HG02678 (cell line): ENCODE data around the gene PPP2R5C.
A peak's percentile ranks its signal among the peaks of the same experiment; 100 is the strongest.
"Not testable (repeated sequence)": the region's sequence is repeated elsewhere in the genome, so short reads cannot be mapped to it uniquely, and the experiment has no call there.

Experiments used
- ATAC-seq: cut with Tn5 transposase; IDR thresholded peaks from one replicate; pipeline ENCODE4 v1.9.1; 2021; ENCODE audit warnings: mild to moderate bottlenecking, moderate library complexity; ENCODE audit not compliant: unreplicated experiment

Gene PPP2R5C

DNA sequence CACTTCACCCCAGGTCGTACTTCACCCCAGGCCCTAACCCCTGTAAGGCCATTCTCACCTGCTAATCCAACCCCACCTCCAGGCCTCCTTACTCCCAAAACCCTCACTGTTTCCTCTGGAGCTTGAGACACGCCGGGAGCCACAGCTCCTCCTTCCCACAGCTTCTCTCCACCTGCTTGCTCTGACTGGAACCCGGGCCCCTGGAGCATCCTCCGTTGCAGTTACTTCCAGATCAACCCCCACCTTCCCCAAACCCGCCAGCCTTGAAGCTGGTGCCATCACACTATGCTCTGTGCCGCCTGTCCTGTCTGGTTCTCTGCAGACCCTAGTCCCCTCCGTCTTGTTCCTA lies 34.6 kb upstream of the PPP2R5C start:
- no peak for ATAC-seq

- no peak for ATAC-seq
These were observed 33.7 kb upstream of the PPP2R5C start for GRCh38 chr14:101727611-101728366.

DNA sequence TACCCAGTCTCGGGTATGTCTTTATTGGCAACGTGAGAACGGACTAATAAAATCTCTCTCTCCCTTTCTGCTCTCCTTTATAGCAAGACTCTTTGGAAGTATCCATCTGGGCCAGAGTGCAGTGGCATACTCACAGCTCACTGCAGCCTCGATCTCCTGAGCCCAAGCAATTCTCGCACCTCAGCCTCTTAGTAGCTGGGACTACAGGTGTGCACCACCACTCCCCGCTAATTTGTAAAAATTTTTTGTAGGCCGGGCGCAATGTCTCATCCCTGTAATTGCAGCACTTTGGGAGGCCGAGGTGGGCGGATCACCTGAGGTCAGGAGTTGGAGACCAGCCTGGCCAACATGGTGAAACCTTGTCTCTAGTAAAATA lies 33.2 kb upstream of the PPP2R5C start:
- no peak for ATAC-seq

DNA sequence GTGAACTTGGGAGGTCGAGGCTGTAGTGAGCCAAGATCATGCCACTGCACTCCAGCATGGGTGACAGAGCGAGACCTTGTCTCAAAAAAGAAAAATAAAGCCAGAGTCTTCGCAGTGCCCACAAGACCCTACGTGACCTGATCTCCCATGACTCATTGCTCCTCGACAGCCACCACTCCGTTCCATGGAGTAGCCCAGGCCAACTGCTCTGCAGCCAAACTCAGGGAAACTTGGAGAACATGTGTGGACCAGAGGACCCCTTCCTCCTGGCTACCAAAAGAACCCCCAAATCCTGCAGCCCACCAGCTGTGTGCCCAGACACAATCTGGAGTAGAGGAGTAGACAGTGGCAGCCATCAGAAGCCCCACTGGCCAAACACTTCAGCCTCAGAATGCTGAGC lies 32.1 kb upstream of the PPP2R5C start:
- no peak for ATAC-seq

GRCh38 chr14:101730157-101730556 lies 31.4 kb upstream of the PPP2R5C start:
- not testable (repeated sequence) for ATAC-seq

GRCh38 chr14:101730626-101731186 lies 30.8 kb upstream of the PPP2R5C start:
- ATAC-seq, result no peak

DNA sequence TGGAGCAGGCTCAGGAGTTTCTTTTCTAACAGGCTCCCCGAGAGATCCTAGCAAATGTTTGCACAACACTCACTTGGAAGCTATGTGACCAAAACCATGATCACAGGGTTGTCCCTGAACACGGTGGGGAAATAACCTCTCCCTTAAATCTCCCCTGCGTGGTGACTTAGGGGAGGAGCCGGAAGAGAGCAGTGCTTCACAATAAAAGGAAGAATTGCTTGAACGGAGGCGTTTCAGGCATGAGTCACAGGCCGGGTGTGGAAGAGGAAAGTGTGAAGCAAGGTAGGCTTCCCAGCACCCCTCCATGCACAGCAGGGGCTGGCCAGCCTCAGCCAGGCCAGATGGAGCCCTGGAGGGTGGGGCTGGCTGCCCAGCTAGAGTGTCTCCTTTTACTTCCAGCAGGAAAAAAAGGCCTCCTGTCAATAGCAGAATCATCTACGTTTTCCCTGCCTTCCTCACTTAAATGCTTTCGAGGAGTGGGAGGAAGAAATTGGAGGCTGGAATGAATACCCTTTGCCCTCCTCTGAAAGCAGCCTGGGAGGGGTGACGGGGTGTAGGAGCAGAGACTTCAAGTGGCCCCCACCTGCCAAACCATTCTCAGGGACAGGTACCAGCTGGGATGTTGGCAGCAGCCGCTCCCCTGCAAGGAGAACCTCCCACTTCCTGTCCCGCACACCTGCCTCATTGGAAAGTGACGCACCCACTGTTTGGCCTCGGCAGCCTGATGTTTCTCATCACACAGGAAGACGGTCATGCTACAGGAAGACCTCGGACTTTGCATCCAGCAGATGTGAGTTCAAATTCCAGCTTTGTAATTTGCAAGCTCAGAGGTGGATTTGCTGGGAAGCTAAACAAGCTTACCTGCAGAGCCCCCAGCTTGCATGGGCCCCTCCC lies 30.1 kb upstream of the PPP2R5C start:
- peak; percentile 77 for ATAC-seq

DNA sequence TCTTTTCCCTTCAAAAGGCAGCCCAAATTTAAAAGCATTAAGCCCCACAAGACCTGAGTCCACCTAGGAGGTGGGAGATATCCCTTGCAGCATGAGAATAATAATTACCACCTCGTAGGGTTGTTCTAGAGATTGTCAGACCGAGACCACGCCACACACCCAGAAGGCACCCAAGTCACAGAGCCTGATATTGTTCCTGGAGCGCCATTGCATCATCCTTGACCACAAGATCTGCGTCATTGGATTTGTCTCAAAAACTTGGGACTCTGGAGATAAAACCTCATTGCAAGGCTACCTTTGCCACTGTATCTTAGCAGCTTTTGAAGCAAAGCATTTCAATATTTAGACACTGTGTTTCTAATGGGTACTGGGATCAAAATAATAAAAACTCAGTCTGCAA lies 29.4 kb upstream of the PPP2R5C start:
- ATAC-seq, result no peak

DNA sequence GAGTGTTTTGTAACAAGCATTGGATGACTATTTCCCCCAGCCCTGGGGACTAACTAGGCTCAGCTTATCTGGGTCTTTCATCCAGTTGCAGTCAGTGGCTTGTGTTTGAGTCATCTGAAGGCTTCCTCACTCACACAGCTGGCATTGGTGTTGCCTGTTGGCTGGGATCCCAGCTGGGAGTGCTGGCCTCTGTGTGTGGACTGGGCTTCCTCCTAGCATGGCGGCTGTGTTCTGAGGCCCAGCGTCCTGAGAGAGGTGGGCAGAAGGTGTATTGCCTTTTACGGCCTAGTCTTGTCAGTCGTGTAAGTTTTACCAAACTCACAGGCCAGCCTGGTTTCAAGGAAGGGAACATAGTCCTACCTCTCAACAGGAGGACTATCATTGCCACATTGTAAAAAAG lies 28.3 kb upstream of the PPP2R5C start:
- no peak for ATAC-seq

- no peak for ATAC-seq
These were observed 27.2 kb upstream of the PPP2R5C start for GRCh38 chr14:101734246-101734847.

GRCh38 chr14:101735453-101735852 lies 26.1 kb upstream of the PPP2R5C start:
- ATAC-seq, result no peak

DNA sequence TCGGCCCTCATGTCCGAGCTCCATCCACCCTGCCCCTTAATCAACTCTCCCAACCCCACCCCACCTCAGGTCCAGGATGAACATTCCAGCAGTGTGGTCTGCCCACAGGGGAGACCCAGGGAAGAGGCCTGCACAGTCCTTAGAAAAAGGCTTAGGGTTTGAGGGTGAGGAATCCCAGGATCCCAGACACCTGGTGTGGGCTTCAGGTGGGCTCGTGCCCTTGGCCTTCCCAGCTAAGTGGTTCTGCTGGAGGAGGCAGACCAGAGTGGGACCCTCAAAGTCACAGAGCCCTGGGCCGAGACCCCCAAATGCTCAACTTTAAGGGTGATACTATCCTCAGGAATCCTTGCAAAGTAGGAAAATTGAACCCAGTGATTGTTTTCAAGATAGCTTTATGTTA lies 25.4 kb upstream of the PPP2R5C start:
- no peak for ATAC-seq

DNA sequence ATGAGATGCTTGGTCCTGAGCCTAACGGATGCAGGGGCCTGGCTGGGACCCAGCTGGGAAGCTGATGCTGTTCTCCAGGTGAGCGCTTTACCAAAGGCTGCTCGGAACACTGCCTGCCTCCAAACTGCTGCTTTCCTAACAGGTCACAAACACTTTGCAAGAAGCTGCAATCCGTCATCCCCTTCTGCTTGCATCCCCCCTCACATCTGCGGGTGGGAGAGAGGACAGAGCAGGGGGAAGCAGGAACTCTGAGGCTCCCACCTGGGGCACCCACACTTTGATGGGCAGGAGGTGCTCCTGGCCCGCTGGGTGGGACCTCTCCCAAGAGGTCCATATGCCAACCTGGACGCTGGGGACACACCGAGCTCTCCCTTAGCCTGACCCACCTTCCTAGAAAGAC lies 24.9 kb upstream of the PPP2R5C start:
- ATAC-seq, result no peak

DNA sequence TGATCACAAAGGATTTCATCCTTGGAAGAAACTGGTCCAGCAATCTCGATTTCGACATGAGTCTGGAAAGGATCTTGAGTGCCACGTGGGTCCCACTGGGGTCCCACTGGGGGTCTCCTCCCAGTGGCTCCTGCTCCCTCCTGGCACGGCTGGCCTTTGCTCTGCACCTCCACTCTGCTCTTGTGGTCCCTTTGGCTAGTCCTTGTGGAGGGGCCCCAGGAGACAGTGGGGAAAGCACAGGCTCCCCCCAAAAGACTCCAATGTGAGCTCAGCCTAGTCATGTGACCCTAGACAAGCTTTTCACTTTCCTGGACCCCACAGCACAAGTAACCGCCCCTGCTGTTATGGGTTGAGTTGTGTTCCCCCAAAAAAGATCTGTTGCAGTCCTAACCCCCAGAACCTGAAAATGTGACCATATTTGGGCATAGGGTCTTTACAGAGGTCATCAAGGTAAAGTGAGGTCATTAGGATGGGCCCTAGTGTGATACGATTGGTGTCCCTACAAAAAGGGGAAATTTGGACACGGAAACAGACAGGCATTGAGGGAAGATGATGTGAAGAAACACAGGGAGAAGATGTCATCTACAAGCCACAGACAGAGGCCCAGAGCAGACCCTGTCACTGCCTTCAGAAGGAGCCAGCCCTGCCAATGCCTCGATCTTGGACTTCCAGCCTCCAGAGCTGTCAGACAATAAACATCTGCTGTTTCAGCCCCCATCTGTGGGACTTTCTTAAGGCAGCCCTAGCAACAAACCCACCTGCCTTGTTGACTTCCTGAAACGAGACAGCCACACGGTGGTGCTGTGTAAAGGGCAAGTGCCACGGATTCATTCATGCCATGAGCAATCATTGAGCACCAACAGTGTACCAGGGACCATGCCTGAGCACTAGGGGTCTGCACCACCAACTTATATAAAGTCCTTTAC lies 23.8 kb upstream of the PPP2R5C start:
- no peak for ATAC-seq

DNA sequence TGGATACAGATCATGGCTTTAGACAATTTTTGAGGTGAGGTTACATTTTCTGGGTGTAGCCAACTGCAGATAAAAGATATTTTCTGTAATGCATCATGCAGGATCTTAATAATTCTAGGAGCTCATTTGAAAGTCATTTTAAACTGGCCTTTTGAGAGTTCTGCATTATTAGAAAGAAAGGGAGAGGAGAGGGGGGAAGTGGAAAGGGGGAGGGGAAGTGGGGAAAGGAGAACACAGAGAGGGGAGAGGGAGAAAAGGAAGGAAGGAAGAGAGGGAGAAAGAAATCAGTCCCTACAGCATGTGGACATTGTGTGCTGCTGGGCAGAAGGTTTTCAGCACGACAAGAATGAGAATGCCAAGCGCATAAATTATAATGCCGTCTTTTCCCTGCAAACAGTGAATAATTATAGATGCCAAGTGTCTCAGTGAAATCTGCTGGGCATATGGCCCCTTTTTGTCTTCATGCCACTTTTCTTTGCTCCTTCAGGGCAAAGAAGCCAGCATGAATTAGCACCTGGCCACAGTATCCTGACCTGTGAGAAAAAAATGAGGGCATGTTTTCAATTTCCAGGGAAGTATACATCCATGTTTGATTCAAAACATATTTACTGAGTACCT lies 22.7 kb upstream of the PPP2R5C start:
- no peak for ATAC-seq

GRCh38 chr14:101739446-101740141 lies 21.9 kb upstream of the PPP2R5C start:
- no peak for ATAC-seq

GRCh38 chr14:101740981-101741380 lies 20.5 kb upstream of the PPP2R5C start:
- ATAC-seq, result no peak

DNA sequence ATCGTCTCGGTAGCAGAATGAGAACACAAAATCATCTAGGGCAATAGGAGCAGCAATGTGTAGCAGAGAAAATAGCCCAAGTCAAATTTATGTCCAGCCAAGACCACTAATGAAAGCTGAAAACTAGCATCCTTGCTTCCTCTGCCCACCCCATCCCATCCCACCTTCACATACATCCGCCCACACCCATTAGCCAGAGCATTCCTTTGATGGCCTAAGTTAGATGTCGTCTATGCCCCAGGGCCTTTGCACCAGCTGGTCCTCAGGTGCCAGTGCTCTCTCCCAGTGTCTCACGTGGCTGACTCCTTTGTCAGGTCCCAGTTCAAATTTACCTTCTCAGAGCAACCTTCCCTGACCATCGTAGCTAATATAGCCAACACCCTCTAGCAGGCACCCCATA lies 17.8 kb upstream of the PPP2R5C start:
- ATAC-seq, result no peak

GRCh38 chr14:101744382-101744781 lies 17.1 kb upstream of the PPP2R5C start:
- ATAC-seq, result not testable (repeated sequence)
